A549 (cell line): Measurements from ENCODE around the gene OPCML. TPM values are rescaled to one million over a fixed set of nuclear protein-coding genes. Genes with fewer than 3 reads are reported as not detected.

Experiments used
- ATAC-seq, 2 experiments: fragments of 200-7000 bp in 1 of 2; fragments of >200 bp in 1 of 2; cut with Nextera tagmentation in 1 of 2; cut with Tn5 transposase in 1 of 2; 3 replicates each; pipeline versions ENCODE4 v1.8.0 to v1.9.1; 2018 to 2020; ENCODE audit warnings: mild to moderate bottlenecking in 1 of 2, moderate library complexity in 1 of 2
- CTCF ChIA-PET: fragments of 300-600 bp; sonication (Branson Sonifier 250); formaldehyde crosslinking; extraction: SDS; loops from one replicate; lab custom pipeline; 2021; ENCODE audit warnings: antibody characterized with exemption, inconsistent platforms; lab: Yijun Ruan, JAX
- POLR2A ChIA-PET: fragments of 350-600 bp; formaldehyde crosslinking; extraction: SDS; loops from one replicate; lab custom pipeline; 2021; ENCODE audit warnings: antibody characterized with exemption, inconsistent platforms; lab: Yijun Ruan, JAX
- DNase-seq, 2 experiments: peaks; one replicate each; pipeline versions ENCODE4 v3.0.0 to v3.0.0-alpha.2; 2011 to 2016; ENCODE audit warnings: low read depth in 1 of 2, low spot score in 1 of 2
- FAIRE-seq: peaks from 2 replicates; lab custom pipeline; 2011; peaks lifted over from hg19 to GRCh38; lab: Jason Lieb, UNC
- H3K27ac ChIP-seq, 2 experiments: fragments of >200 bp; sonication (Bioruptor Twin); formaldehyde crosslinking; 3 replicates each; pipeline ENCODE4 v1.5.1; 2016 to 2017
- H3K4me1 ChIP-seq: fragments of >200 bp; sonication (Bioruptor Twin); formaldehyde crosslinking; 3 replicates; pipeline ENCODE4 v1.6.1; 2016
- H3K4me2 ChIP-seq: fragments of >200 bp; sonication (Bioruptor Twin); formaldehyde crosslinking; 3 replicates; pipeline ENCODE4 v1.6.1; 2016
- H3K4me3 ChIP-seq: fragments of >200 bp; sonication (Bioruptor Twin); formaldehyde crosslinking; 3 replicates; pipeline ENCODE4 v1.5.1; 2016
- H3K9me3 ChIP-seq: fragments of >200 bp; sonication (Bioruptor Twin); formaldehyde crosslinking; 3 replicates; pipeline ENCODE4 v1.6.1; 2016
- ATOH8 ChIP-seq: fragments of 250-450 bp; sonication (Bioruptor Pico); IDR thresholded peaks from 2 replicates; pipeline ENCODE4 v1.5.0; 2020; ENCODE audit warnings: low read depth, mild to moderate bottlenecking, moderate library complexity
- BCL3 ChIP-seq: fragments of >200 bp; sonication (Bioruptor Twin); formaldehyde crosslinking; IDR thresholded peaks from 3 replicates; pipeline ENCODE4 v1.6.1; 2016
- BHLHE40 ChIP-seq: IDR thresholded peaks from 2 replicates; pipeline ENCODE4 v1.6.1; 2012; ENCODE audit warnings: low read depth, low read length, inconsistent platforms
- CHD2 ChIP-seq: fragments of 150-350 bp; IDR thresholded peaks from 2 replicates; pipeline ENCODE4 v1.6.1; 2014; ENCODE audit warnings: low read length; ENCODE audit not compliant: partially characterized antibody
- E2F6 ChIP-seq: IDR thresholded peaks from 2 replicates; pipeline ENCODE4 v1.6.1; 2012; ENCODE audit warnings: low read depth, borderline replicate concordance
- ELK1 ChIP-seq: fragments of 150-350 bp; IDR thresholded peaks from 2 replicates; pipeline ENCODE4 v1.6.1; 2014; ENCODE audit warnings: low read depth, mild to moderate bottlenecking, low read length
- EP300 ChIP-seq, 2 experiments: fragments of >200 bp; sonication (Bioruptor Twin); formaldehyde crosslinking; IDR thresholded peaks; 2 replicates in 1 of 2; 3 replicates in 1 of 2; pipeline ENCODE4 v1.6.1; 2016 to 2017
- FOXS1 ChIP-seq: fragments of 250-450 bp; sonication (Bioruptor Pico); IDR thresholded peaks from 2 replicates; pipeline ENCODE4 v1.5.0; 2020; ENCODE audit warnings: mild to moderate bottlenecking, moderate library complexity
- GATA3 ChIP-seq: IDR thresholded peaks from 2 replicates; pipeline ENCODE4 v1.6.1; 2012; ENCODE audit warnings: borderline replicate concordance
- HMGXB4 ChIP-seq: fragments of 250-450 bp; sonication (Bioruptor Pico); IDR thresholded peaks from 2 replicates; pipeline ENCODE4 v1.5.0; 2021; ENCODE audit warnings: mild to moderate bottlenecking, moderate library complexity, borderline replicate concordance
- HOXA7 ChIP-seq: fragments of 250-450 bp; sonication (Bioruptor Pico); IDR thresholded peaks from 2 replicates; pipeline ENCODE4 v1.5.0; 2020; ENCODE audit warnings: mild to moderate bottlenecking, moderate library complexity
- KDM5A ChIP-seq: fragments of 200-600 bp; sonication (generic); IDR thresholded peaks from 2 replicates; pipeline ENCODE4 v1.6.1; 2016; ENCODE audit warnings: antibody characterized with exemption, mild to moderate bottlenecking
- MAZ ChIP-seq: fragments of 150-350 bp; IDR thresholded peaks from 2 replicates; pipeline ENCODE4 v1.6.1; 2014; ENCODE audit warnings: antibody characterized with exemption, low read depth, low read length, borderline replicate concordance
- MYC ChIP-seq: IDR thresholded peaks from 2 replicates; pipeline ENCODE4 v1.6.1; 2012; ENCODE audit warnings: mild to moderate bottlenecking, inconsistent platforms, low read length, improper control_type of control experiment, borderline replicate concordance
- NFE2L2 ChIP-seq: fragments of 150-350 bp; conservative IDR thresholded peaks from 2 replicates; pipeline ENCODE4 v1.6.1; 2014; ENCODE audit warnings: low read length
- NPAS2 ChIP-seq: fragments of 250-450 bp; sonication (Bioruptor Pico); IDR thresholded peaks from 2 replicates; pipeline ENCODE4 v1.8.0; 2022; ENCODE audit warnings: mild to moderate bottlenecking, moderate library complexity, borderline replicate concordance
- PHF8 ChIP-seq: fragments of 200-600 bp; sonication (generic); IDR thresholded peaks from 2 replicates; pipeline ENCODE4 v1.6.1; 2016; ENCODE audit warnings: low read depth, mild to moderate bottlenecking, antibody characterized with exemption, moderate library complexity, borderline replicate concordance
- POLR2AphosphoS2 ChIP-seq: conservative IDR thresholded peaks from 2 replicates; pipeline ENCODE4 v1.6.1; 2012; ENCODE audit warnings: low read length, improper control_type of control experiment, inconsistent platforms
- RAD21 ChIP-seq, 2 experiments: fragments of >200 bp in 1 of 2; sonication (Bioruptor Twin) in 1 of 2; formaldehyde crosslinking in 1 of 2; IDR thresholded peaks in 1 of 2; conservative IDR thresholded peaks in 1 of 2; 2 replicates in 1 of 2; 3 replicates in 1 of 2; pipeline ENCODE4 v1.6.1; 2012 to 2018; ENCODE audit warnings: inconsistent platforms in 1 of 2
- RFX5 ChIP-seq: fragments of 450-650 bp; IDR thresholded peaks from 2 replicates; pipeline ENCODE4 v1.7.1; 2014; ENCODE audit warnings: antibody characterized with exemption, mild to moderate bottlenecking, moderate library complexity
- RNF2 ChIP-seq: fragments of 200-600 bp; sonication (generic); IDR thresholded peaks from 2 replicates; pipeline ENCODE4 v1.6.1; 2016; ENCODE audit warnings: low read depth, mild to moderate bottlenecking, antibody characterized with exemption, moderate library complexity, borderline replicate concordance
- SREBF2 ChIP-seq: fragments of 450-650 bp; IDR thresholded peaks from 2 replicates; pipeline ENCODE4 v1.6.1; 2014; ENCODE audit warnings: mild to moderate bottlenecking, moderate library complexity
- USF2 ChIP-seq: fragments of 450-650 bp; IDR thresholded peaks from 2 replicates; pipeline ENCODE4 v1.6.1; 2014; ENCODE audit warnings: antibody characterized with exemption
- ZNF302 ChIP-seq: fragments of 250-450 bp; sonication (Bioruptor Pico); IDR thresholded peaks from 2 replicates; pipeline ENCODE4 v1.9.0; 2021; ENCODE audit warnings: inconsistent platforms, mild to moderate bottlenecking, moderate library complexity
- WGBS: methylation state at CpG from one replicate; pipeline ENCODE4 v1.1.6; 2017; ENCODE audit errors: missing lambda C conversion rate; 5-methylcytosine and 5-hydroxymethylcytosine counted together
- polyA plus RNA-seq, 4 experiments: library from polyadenylated mRNA; depleted of rRNA in 3 of 4; stranded (reverse); fragments of >200 nt; fragmentation: RNase III in 1 of 4; extraction: RNeasy Plus Mini Kit Qiagen cat#74134 plus additional on column Dnase treatment in 1 of 4; gene quantifications; 2 replicates in 3 of 4; 3 replicates in 1 of 4; pipeline ENCODE4 v1.2.3, GENCODE V29; 2011 to 2017

Gene OPCML
- polyA plus RNA-seq, 2 of the 4 experiments (the other 2 are of a cell fraction) = not detected

- Histone ChIP-seq H3K9me3 (no peaks in the 10 kb centered on the region), H3K27ac (no peak overlapping the region), H3K4me1 (no peaks in the 10 kb centered on the region), H3K4me3 (no peak overlapping the region), H3K4me2 (no peak overlapping the region)
- ATAC-seq (no peak), DNase-seq (no peak), FAIRE-seq (no peak)
- ChIA-PET CTCF (no interaction called here), POLR2A (no interaction called here)
- TF ChIP-seq POLR2AphosphoS2 (no peak), GATA3 (no peak), HMGXB4 (no peak), USF2 (no peak), FOXS1 (no peak), KDM5A (no peak), BCL3 (no peak), ZNF302 (CRISPR knock-in tag) (no peak), CHD2 (no peak), NFE2L2 (no peak), EP300 (IDR thresholded peaks at IDR 0.05) (no peak), MYC (no peak), BHLHE40 (no peak), PHF8 (no peak), HOXA7 (no peak), RNF2 (no peak), RFX5 (no peak)
- 0% methylated on average over 1 of the region's 15 CpGs for WGBS
Observed at GRCh38 chr11:133362916-133363315, 169.4 kb downstream of the OPCML start.

GRCh38 chr11:133362156-133362555 is 170.1 kb downstream of the OPCML start:
- H3K9me3 ChIP-seq = no peaks in the 10 kb centered on the region
- no peak overlapping the region for H3K4me3 ChIP-seq
- DNase-seq (no peak), FAIRE-seq (no peak), ATAC-seq (no peak)
- TF ChIP-seq ATOH8 (CRISPR knock-in tag) = no peak
- TF ChIP-seq SREBF2 = no peak
- TF ChIP-seq NPAS2 (CRISPR knock-in tag) = no peak
- TF ChIP-seq PHF8 = no peak
- TF ChIP-seq CHD2 = no peak
- TF ChIP-seq HMGXB4 = no peak
- no peak for TF ChIP-seq HOXA7
- TF ChIP-seq FOXS1 = no peak
- no peak for TF ChIP-seq E2F6
- TF ChIP-seq RAD21 (conservative IDR thresholded peaks at IDR 0.05 in 1 of 2, IDR thresholded peaks at IDR 0.05 in 1 of 2) = no peak
- TF ChIP-seq GATA3 = no peak
- TF ChIP-seq USF2 = no peak
- no peak for TF ChIP-seq ELK1
- no peak for TF ChIP-seq MAZ
- TF ChIP-seq EP300 (IDR thresholded peaks at IDR 0.05) = no peak
- no peak overlapping the region for H3K27ac ChIP-seq
- no peaks in the 10 kb centered on the region for H3K4me1 ChIP-seq
- no peak overlapping the region for H3K4me2 ChIP-seq
- 24% methylated on average over 13 of the region's 15 CpGs for WGBS
- POLR2A ChIA-PET = no interaction called here
- CTCF ChIA-PET = no interaction called here
